ENCODE data around the gene CLK2.
"Not testable (repeated sequence)": the region's sequence is repeated elsewhere in the genome, so short reads cannot be mapped to it uniquely, and the experiment has no call there.

The CLK2 gene

DNA sequence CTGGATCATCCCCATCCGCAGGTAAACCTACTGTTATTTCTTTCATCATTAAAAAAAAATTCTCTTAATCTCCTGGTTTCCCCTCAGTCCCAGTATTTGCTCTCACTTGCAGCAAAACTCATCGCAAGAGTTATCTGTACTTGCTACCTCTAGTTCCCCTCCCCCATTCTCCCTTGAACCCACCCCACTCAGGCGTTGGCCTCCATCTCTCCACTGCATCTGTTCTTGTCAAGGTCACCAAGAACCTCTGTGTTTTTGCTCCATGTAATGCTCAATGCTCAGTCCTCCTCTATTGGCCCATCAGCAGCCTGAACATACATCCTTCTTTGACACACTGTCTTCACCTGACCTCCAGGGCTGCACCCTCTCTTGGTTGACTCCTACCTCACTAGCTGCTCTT, 23.4 kb upstream of the CLK2 start:
- DNase-seq (ENCODE audit: low read depth in 2 of 2): no peak

DNA sequence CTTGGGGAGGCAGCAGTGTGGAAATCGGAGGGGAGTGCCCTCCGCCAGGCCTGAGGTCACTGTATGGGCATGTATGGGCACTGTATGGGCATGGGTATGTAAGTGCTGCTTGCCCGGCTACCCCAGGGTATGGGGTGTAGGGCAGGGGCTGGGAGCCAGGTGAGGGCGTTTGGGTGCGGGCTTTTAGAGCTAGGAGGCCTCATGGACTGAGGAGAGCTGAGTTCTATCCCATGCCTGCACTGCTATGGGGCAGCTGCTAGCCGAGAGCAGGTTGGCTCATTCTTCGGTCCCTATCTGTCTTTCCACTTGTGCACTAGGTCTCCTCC, 22.6 kb upstream of the CLK2 start:
- DNase-seq (ENCODE audit: low read depth in 2 of 2): no peak

DNA sequence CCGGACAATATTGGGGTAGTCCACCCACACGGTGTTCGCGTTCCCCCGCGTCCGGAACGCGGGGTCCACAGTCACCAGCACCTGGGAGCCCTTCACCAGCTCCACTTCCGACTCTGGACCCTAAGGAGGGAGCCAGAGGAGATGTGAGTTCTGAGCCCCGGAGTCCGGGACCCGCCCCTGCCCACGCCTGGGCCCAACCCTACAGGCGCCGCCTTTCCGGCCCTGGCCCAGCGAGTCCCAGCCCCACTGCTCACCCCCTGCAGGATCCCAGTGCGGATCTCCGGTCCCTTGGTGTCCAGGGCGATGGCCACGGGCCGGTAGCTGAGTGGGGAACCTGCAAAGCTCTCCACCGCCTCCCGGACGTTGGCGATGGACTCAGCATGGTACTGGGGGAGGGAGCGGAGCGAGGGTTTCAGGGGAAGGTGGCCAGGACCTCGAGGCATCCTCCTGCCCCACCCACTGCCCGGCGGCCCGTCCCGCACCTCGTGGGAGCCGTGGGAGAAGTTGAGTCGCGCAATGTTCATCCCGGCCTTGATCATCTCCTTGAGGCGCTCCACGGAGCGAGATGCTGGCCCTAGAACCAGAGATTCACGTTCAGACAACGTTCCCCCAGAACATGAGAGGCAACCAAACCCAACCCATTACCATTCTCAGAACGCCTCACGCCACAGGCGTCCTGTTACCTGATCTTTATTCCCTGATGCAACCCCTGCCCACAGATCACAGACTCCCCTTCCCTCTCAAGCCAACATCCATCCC, 22.1 kb upstream of the CLK2 start:
- DNase-seq (ENCODE audit: low read depth in 2 of 2): no peak

DNA sequence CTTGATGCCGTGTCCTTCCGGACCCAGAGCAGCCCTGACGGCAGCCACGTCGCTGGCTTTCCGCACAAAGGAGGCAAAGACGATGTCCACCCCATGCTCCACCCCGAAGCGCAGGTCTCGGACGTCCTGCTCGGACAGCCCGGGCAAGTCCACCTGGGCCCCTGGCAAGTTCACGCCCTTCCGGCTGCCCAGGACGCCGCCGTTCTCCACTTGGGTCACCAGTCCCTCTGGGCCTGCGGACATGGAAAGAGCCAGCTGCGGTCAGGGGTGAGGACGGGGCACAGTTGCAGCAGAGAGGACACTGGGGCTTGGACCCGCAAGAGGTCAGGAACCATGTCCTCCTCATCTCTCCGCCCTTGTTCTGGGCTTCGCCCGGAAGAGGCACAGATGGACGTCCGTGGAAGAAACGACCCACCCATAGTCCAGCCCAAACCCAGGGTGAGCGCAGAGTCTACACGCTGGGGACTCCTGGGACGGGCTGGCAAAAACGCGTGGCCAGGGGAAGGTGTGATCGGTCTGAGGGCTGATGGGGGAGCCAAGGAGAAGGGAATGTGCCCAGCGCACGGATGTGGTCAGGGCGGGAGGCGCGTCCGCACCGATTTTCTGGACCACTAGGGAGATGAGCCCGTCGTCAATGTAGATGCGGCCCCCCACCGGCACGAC, 21.3 kb upstream of the CLK2 start:
- no peak for DNase-seq (ENCODE audit: low read depth in 2 of 2)

DNA sequence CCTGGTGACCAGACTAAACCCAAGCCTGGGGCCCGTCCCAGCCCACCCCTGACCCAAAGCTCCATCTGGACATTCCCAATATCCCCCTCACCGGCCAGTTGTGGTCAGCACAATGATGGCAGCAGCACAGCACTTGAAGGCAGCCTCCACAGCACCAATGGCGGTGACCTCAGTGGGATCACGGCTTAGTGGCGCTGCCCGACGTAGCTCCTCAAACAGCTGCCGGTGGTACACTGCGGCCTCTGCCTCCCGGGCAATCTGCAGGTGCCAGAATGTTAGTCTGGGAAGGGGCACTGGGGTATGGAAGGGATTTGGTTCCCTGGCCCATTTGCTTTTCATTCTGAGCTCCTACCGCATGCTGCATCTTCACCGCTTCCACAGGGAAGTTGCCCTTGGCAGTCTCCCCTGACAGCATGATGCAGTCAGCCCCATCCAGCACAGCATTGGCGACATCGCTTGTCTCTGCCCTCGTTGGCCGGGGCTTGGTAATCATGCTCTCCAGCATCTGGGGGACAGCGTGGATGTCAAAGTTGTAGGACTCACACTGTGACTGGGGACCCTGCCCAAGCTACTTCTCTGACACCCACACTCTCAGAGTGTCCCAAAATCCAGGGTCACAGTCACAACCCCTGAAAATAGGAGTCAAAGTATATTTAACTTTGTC, 19.9 kb upstream of the CLK2 start:
- DNase-seq (ENCODE audit: low read depth in 2 of 2): no peak

DNA sequence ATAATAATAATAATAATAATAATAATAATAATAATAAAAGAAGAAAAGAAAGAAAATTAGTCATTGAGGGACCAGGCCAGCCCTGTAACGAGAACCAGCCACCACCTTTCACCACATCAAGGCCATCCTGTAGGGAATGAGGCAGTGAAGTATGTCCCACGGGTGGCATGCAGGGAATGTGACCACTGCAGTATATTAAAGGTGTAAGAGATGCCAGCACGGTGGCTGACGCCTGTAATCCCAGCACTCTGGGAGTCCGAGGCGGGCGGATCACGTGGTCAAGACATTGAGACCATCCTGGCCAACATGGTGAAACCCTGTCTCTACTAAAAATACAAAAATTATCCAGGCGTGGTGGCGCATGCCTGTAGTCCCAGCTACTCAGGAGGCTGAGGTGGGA, 17.7 kb upstream of the CLK2 start:
- DNase-seq (ENCODE audit: low read depth in 2 of 2): not testable (repeated sequence)

DNA sequence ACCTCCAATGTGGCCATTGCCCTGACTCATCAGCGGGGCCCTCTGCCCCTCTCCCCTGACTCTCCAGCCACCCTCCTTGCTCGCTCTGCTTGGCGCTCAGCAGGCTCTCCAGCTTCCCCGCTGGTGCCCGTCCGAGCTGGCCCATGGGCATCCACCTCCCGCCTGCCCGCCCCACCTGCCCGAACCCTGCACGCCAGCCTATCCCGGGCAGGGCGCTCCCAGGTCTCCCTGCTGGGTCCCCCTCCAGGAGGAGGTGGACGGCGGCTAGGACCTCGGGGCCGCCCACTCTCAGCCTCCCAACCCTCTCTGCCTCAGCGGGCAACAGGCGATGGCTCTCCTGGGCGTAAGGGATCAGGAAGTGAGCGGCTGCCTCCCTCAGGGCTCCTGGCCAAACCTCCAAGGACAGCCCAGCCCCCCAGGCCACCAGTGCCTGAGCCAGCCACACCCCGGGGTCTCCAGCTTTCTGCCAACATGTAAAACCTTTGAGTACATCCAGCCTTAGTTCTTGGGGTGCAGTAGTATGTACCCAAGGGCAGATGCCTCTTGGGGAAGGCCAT, 14.8 kb upstream of the CLK2 start:
- no peak for DNase-seq (ENCODE audit: low read depth in 2 of 2)

DNA sequence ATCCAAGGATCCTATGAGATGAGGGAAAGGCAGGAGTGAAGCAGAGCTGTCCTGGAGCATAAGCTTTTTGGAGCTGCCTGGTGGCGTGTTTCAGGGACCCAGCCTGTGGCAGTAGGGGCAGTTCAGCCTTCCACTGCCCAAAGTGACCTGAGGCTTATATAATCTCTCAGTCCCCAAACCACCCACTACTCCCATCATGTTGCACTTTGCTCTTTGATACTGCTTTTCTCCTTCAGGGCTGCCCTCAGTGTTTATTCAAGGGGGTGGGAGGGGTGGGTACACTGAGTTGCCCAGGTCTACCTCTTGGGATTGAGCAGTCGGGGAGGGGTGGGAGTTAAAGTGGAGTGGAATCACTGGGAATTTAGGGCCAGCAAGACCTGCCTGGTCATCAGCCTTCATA, 13.2 kb upstream of the CLK2 start:
- no peak for DNase-seq (ENCODE audit: low read depth in 2 of 2)

DNA sequence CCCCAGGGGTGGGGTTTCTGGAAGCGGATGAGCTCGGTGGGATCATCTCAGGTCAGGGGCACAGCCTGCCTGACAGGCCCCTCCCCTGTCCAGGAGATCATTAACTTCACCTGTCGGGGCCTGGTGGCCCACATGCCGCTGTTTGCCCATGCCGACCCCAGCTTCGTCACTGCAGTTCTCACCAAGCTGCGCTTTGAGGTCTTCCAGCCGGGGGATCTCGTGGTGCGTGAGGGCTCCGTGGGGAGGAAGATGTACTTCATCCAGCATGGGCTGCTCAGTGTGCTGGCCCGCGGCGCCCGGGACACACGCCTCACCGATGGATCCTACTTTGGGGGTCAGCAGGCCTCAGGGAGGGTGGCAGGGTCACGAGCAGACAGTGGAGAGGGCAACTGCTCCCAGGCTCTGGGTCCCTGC, 12.3 kb upstream of the CLK2 start:
- DNase-seq (ENCODE audit: low read depth in 2 of 2): no peak

DNA sequence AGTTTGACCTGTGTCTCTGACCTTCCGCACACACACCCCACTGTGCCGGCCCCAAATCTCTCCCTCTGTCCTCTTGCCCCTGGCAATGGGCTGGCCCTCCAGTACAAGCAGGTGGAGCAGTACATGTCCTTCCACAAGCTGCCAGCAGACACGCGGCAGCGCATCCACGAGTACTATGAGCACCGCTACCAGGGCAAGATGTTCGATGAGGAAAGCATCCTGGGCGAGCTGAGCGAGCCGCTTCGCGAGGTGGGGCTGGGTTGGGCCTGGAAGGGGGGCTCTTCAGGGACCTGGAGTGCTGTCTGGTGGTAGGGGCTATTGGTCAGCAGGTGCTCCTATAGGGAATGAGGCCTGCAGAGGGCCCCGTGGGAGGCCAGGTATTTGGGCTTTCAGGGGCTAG, 11.8 kb upstream of the CLK2 start:
- no peak for DNase-seq (ENCODE audit: low read depth in 2 of 2)

DNA sequence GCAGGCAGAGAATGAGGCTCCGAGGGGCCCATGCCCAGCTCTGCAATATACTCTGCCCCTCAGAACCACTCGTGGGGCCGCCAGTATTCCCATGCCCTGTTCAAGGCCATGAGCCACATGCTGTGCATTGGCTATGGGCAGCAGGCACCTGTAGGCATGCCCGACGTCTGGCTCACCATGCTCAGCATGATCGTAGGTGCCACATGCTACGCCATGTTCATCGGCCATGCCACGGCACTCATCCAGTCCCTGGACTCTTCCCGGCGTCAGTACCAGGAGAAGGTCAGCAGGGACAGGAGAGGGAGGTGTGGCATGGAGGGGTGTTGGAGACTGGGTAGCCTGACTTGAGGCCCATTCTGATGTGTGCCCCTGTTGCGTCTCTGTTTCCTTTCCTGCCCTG, 11.2 kb upstream of the CLK2 start:
- DNase-seq (ENCODE audit: low read depth in 2 of 2): no peak

DNA sequence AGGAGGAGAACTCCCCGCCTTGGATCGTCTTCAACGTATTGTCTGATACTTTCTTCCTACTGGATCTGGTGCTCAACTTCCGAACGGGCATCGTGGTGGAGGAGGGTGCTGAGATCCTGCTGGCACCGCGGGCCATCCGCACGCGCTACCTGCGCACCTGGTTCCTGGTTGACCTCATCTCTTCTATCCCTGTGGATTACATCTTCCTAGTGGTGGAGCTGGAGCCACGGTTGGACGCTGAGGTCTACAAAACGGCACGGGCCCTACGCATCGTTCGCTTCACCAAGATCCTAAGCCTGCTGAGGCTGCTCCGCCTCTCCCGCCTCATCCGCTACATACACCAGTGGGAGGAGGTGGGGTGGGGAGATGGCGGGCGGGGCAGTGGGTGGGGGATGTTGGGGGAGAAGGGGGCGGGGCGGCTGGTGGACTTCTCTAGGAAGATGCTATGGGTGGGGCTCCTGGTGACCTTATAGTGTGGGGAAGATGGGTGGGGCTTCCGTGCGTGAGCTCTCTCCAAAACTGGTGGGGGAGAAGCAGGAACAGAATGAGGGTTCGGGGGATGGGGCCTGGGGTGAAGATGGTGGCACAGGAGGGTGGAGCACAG, 9.3 kb upstream of the CLK2 start:
- no peak for DNase-seq (ENCODE audit: low read depth in 2 of 2)

DNA sequence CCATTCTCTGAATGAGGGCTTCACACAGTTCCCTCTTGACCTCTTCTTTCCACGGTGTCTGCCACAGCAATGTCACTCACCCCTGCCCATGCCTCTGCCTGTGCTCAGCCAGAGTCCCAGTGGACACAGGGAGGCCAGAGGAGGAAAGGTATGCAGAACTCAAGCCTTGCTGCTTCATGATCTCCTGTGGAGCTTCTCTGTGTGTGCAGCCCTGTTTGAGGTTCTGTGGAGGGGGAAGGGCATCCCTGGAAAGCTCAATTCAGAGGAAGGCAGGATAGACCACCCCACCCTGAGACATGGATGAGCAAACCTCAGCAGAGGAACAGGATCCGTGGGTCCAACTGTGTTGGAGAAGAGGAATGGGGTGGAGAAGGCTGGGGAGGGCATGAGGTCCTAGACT, 6.0 kb upstream of the CLK2 start:
- no peak for DNase-seq (ENCODE audit: low read depth in 2 of 2)

DNA sequence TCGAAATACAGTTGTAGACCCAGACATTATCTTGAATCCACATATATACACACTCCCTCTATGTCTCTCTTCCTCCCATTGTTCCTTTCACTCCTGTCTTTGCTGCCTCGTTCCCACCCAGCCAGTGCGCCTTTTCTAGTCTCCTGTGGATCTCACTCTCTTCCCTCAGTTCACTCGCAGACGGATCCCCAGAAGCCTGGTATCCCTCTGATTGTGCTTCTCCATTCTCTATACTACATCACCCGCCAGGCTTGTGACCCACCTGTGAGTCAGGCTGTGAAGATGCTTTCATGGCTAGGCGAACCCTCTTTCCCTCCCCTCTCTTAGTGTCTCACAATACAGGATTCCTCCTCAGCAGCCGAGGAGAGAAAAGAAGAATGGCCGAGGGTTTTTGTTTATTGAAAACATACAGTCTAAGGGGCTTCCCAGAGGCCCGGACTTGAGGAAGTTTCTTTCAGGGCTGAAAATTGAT, 5.4 kb upstream of the CLK2 start:
- no peak for DNase-seq (ENCODE audit: low read depth in 2 of 2)

DNA sequence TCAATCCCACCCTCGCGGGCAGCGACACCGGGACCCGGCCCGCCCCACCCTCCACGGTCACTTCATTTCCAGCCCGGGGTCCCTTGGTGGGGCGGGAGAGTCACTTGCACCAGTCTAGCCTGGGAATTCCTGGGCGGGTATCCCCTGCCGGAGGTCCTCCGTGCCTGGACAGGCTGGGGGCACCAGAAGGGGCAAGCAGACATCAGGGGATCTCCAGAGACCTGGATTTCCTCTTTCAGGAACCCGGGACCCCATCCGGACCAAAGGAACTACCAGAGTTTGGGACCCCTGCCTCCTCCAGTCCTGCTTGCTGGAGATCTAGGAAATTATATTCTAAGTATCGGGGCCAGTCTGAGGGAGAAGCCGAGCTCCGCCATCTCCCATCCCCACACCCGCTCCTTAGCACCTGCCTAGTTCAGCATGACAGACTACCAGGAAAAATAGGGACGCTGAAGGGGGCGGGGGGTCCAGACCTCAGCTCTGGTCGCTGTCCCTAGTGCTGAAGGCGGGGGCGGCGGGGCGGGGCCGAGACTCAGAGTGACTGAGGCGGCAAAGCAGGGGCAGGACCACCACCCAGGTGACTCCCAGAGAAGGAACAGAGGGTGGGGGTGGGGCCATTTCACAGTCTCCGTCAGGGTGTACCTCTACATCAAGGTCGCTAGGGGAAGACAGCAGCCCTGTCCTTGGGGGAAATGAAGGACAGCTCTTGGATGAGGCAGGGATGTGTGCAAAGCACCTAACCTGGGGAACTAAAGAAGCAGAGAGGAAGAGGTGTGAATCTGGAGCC, 4.8 kb upstream of the CLK2 start:
- peak; percentile 47 to 48 for DNase-seq (ENCODE audit: low read depth in 2 of 2)

DNA sequence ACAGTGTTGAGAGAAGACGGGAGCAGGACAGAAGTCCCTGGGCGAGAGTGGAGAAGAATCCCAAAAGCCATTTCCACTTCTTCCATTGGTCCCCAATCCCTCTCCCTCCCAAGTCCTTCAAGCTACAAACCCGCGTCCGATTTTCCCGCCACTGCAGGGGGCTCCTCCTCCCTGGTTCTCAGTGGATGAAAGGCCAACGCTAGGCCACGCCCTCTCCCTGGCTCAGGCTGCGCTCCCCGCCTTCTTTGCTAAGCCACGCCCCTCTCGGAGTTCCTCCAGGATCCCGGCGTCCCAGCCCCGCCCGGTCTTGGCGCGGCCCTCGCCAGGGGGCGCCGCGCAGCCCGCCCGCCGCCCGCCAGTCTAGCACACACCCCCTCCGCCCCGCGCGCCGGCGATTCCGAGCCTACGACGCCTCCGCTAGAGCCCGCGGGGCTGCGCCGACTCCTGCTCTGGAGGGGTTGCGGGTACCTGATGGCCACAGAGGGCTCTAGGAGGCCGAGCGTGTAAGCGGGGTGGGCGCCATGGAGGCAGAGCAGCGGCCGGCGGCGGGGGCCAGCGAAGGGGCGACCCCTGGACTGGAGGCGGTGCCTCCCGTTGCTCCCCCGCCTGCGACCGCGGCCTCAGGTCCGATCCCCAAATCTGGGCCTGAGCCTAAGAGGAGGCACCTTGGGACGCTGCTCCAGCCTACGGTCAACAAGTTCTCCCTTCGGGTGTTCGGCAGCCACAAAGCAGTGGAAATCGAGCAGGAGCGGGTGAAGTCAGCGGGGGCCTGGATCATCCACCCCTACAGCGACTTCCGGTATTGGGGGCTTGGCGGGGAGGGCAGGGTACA, 4.0 kb upstream of the CLK2 start, which contains the start of gene HCN3:
HCN3 (plus strand) TSS at position 394 of the 832 bp plus-strand sequence; CDS start at position 522, 128 bp downstream.
- peak; percentile 82 to 86 for DNase-seq (ENCODE audit: low read depth in 2 of 2)

DNA sequence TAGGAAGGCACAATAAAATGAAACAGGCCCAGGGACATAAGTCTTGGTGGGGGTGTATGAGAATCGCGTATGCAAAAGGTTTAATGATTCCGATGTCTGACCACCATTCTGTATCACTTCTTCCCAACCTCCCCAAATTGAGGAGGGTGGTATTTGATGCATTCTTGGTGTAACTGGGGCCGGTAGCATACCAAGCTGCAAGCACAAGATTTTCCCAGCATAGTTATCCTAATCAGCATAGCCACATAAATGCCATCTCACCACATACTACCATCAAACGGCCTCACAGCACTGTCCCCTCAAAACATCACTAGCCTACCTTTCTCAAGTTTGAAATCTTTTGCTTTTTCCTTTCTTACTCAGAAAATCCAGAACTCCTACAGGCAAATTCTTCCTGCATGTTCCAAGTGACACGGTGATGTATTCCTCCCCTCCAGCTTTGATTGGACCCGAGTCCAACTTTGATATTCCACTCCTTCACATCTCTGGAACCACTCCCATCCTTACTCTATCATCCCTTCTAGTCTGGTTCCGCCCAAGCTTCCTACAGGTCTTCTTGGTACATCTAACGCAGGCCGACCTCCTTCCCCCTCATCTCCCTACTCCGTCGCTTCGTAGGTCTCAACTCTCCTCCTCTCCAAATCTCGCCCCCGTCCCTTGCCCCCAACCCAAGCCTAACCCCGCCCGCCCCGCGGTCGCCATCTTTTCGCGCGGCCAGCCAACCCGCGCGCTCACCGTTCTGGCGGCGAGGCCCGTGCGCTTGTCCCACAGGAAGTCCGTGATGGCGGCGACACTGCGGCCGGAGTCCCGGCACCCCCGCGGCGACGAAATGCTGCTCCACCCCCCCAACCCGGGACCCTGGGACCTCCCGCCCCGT, 600 bp downstream of the CLK2 start:
- DNase-seq (ENCODE audit: low read depth in 2 of 2): no peak

DNA sequence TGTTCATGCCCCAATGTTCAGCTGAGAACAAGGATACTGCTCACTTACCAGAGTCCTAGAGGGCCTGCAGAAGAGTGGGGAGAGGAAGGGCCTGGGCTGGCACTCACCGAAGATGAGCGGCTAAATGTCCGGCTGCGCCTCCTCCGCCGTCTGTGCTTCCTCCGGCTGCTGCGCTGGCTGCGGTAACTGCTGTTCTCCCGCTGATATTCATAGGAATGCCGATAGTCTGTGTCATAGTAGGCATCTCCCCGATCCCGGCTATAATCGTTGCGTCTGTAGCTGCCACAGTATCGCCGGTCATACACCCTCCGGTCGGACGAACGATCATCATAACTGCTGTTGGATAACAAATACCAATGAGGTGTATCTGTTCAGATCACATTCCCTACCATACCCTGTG, 3.9 kb downstream of the CLK2 start:
- DNase-seq (ENCODE audit: low read depth in 2 of 2): no peak

DNA sequence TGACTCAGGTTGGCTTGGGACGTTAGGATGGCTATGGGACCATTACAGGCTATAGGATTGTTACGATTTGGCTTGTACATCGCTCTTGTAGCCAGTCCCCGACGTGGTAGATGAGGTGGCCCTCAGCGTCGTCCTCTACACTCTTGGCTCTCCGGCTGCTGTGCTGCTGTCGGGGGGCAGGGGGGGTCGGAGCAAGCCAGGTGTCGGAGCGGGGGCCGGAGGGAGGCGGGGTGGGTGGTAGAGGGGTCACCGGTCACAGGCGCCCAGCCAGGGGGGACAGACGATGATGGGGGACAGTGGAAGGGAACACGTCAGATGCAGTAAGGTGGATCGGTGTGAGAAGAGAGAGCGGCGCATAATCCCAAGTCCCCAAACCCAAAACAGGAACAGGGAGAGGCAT, 4.7 kb downstream of the CLK2 start:
- no peak for DNase-seq (ENCODE audit: low read depth in 2 of 2)

DNA sequence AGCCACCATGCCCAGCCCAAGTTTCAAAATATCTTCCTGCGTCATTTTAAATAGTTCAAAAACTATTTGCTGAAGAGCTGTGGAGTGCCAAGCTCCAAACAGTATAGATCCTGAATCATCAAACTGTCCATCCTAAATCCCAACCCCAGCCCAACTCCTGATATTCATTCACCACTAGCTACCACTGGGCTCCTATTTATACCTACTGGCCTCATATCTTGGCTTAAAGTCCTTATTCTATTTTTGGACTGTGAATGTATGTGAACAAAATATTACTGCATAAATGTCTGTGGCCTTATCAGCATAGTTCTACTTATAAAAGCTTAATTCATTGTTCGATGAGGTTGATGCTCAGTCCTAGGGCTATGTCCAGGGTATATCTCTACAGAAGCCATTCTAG, 5.9 kb downstream of the CLK2 start:
- DNase-seq (ENCODE audit: low read depth in 2 of 2): no peak
